Kidney epithelial cell (primary cell): ENCODE results near the gene PGLYRP1. TPM values are rescaled to one million over a fixed set of nuclear protein-coding genes. Genes with fewer than 3 reads are reported as not detected.

Experiments used
- DNase-seq: peaks from one replicate; pipeline ENCODE4 v3.0.0-alpha.2; 2010; ENCODE audit warnings: low read depth
- H3K27me3 ChIP-seq: 2 replicates; pipeline ENCODE4 v1.6.0; 2011; ENCODE audit warnings: low read length; ENCODE audit not compliant: control insufficient read depth, insufficient read depth
- H3K36me3 ChIP-seq: 2 replicates; pipeline ENCODE4 v1.5.1; 2011; ENCODE audit warnings: low read length; ENCODE audit not compliant: control insufficient read depth, insufficient read depth
- H3K4me3 ChIP-seq: 2 replicates; pipeline ENCODE4 v1.5.1; 2011; ENCODE audit warnings: low read depth, mild to moderate bottlenecking, control low read depth, low read length
- CTCF ChIP-seq: IDR thresholded peaks from 2 replicates; pipeline ENCODE4 v1.5.1; 2011; ENCODE audit warnings: mild to moderate bottlenecking, moderate library complexity, low read length, control low read depth, inconsistent platforms; ENCODE audit not compliant: insufficient read depth, poor library complexity, severe bottlenecking
- total RNA-seq: library from RNA; depleted of rRNA; stranded (reverse); fragments of >200 nt; gene quantifications from 2 replicates; pipeline ENCODE4 v1.2.3, GENCODE V29; 2015

PGLYRP1 gene
- not detected in 2 replicates for total RNA-seq

GRCh38 chr19:46022431-46023310 is at the start of gene PGLYRP1:
PGLYRP1 (minus strand) TSS chr19:46023053; CDS start chr19:46023021, 32 bp downstream.
- H3K4me3 ChIP-seq, result no peak within 1 kb of the TSS
- TF ChIP-seq CTCF, result no peak
- peaks cover 25% of the 10 kb centered on the region for H3K27me3 ChIP-seq
- DNase-seq, result no peak
- H3K36me3 ChIP-seq, result no peaks in the 10 kb centered on the region

- TF ChIP-seq CTCF, result no peak
- Histone ChIP-seq H3K27me3 (peaks cover 7% of the 10 kb centered on the region), H3K36me3 (no peaks in the 10 kb centered on the region), H3K4me3 (no peak overlapping the region)
- peak; percentile 21 for DNase-seq
Measured at GRCh38 chr19:46069806-46070341, 47.0 kb upstream of the PGLYRP1 start.

GRCh38 chr19:46068345-46069258 is 45.7 kb upstream of the PGLYRP1 start:
- peak; percentile 45 for DNase-seq
- peaks cover 7% of the 10 kb centered on the region for H3K27me3 ChIP-seq
- no peaks in the 10 kb centered on the region for H3K36me3 ChIP-seq
- TF ChIP-seq CTCF, result no peak
- no peak overlapping the region for H3K4me3 ChIP-seq

GRCh38 chr19:46067691-46068090 is 44.8 kb upstream of the PGLYRP1 start:
- no peaks in the 10 kb centered on the region for H3K36me3 ChIP-seq
- DNase-seq, result no peak
- H3K4me3 ChIP-seq, result no peak overlapping the region
- H3K27me3 ChIP-seq, result peaks cover 7% of the 10 kb centered on the region
- no peak for TF ChIP-seq CTCF

GRCh38 chr19:46066471-46066870 is 43.6 kb upstream of the PGLYRP1 start:
- H3K36me3 ChIP-seq, result no peaks in the 10 kb centered on the region
- peaks cover 6% of the 10 kb centered on the region for H3K27me3 ChIP-seq
- H3K4me3 ChIP-seq, result no peak overlapping the region
- no peak for TF ChIP-seq CTCF
- DNase-seq, result no peak
